Measurements from ENCODE around the gene CPNE7.
A peak's percentile ranks its signal among the peaks of the same experiment; 100 is the strongest.
"Not testable (repeated sequence)": the region's sequence is repeated elsewhere in the genome, so short reads cannot be mapped to it uniquely, and the experiment has no call there.

CPNE7 gene

GRCh38 chr16:89583895-89584644, 8.5 kb downstream of the CPNE7 start:
- no peak for DNase-seq

- no peak for DNase-seq
These were observed 9.4 kb downstream of the CPNE7 start for GRCh38 chr16:89584768-89585549.

- DNase-seq, result no peak
These were observed 10.7 kb downstream of the CPNE7 start for GRCh38 chr16:89586218-89586617.

DNA sequence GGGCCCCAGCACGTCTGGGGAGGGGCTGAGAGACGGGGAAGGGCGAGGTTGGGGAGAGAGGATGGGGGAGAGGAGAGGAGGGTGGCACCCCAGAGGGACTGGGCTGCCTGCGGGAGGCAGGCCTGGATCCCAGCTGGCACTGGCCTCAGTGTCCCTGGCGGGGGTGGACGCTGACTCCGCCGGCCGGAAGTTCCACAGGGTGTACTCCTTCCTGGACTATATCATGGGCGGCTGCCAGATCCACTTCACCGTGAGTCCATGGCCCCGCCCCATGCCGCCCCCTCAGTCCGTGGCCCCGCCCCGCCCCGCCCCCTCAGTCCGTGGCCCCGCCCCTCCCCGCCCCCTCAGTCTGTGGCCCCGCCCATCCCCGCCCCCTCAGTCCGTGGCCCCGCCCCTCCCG, 11.3 kb downstream of the CPNE7 start:
- no peak for DNase-seq

GRCh38 chr16:89587676-89588075, 12.1 kb downstream of the CPNE7 start:
- DNase-seq, result not testable (repeated sequence)

GRCh38 chr16:89588413-89589109, 13.0 kb downstream of the CPNE7 start:
- DNase-seq, result no peak

GRCh38 chr16:89589241-89589926, 13.8 kb downstream of the CPNE7 start:
- no peak for DNase-seq

DNA sequence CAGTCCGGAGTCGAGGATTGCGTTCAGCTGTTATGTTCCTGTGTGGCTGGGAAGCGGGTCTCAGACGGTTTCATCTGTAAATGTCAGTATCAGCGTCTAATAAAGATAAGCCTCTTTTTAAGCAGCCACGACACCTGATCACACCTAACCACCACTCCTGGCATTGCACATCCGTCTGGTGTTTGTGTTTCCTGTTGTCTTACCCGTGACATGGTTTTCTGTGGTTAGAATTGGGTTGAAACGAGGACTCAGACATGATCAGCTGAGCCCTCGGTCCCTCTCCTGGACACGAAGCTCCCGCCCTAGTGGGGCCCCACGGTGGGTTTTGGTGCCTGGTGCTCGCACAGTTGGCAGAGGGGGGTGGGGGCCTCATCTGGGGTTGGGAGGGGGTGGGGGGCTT, 18.3 kb downstream of the CPNE7 start:
- no peak for DNase-seq

DNA sequence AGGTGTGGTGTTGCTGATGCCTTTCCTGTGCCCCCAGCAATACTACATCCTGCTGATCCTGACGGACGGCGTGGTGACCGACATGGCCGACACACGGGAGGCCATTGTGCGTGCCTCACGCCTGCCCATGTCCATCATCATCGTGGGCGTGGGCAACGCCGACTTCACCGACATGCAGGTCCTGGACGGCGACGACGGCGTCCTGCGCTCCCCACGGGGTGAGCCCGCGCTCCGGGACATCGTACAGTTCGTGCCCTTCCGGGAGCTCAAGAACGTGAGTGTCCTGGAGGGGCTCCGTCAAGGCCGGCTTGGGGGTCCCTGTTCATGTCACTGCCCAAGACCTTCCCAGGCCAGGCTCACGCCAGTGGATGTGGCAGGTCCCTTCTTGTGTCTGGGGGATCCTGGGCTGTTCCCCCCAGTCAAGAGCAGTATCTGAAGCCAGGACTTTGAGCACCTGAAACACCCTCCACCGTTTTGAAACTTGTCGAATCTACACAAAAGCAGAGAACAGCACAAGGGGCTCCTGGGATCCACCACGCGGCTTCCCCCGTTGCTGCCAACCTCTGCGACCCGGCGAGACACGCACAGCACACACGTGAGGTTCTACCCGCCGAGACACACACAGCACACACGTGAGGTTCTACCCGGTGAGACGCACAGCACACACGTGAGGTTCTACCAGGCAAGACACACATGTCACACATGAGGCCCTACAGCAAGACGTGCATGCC, 19.9 kb downstream of the CPNE7 start:
- no peak for DNase-seq

DNA sequence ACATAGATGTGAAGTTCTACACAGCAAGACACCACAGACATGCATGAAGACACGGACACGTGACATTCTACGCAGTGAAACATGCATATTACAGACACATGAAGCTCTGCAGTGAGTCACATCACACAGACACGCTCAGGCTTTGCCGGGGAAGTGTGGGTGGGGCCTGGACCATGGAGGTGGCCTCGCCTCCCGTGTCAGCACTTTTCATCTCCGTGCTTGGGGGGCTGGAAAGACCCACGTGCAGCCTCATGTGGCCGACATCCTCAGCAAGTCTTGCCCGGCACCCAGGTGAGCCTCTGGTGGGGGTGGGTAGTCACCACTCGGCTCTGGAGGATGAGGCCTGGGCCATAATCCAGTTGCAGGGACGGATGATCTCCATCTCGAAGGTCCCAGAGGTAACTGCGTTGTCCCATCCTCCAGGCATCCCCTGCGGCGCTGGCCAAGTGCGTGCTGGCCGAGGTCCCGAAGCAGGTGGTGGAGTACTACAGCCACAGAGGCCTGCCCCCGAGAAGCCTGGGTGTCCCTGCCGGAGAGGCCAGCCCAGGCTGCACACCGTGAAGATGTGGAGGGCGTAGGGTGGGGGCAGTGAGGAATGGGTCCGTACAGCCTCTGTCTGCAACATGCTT, 20.6 kb downstream of the CPNE7 start:
- no peak for DNase-seq

DNA sequence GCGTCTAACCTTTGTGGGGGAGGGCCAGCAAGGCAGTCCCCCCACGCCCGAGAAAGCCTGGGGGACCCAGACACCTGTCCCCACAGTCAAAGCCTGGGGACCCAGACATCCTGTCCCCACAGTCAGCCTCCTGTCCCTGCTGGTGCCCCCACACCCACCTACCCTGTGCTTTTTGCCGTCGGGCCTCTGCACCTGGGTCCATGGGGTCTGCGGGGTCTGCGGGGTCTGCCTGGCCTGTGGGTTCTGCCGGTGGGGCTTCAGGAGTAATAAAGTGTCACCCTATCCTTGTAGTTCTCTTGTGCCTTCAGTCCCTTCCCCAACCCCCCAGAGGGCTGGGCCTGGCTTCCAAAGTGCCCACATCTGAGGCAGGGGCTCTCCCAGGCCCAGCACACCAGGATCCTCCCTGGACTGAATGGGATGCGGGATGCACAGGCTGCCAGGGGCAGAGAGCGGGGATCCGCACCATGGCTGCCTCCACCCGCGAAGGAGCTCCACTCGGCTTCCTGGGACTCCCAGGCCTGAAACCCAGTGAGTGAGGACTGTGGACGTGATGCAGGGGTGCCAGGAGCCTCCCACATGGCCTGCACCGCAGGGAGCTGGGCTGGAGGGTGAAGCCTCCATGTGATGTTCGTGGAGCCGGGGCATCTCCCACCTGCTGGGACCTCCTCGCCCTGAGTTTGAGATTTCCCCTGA, 21.5 kb downstream of the CPNE7 start:
- no peak for DNase-seq

GRCh38 chr16:89598199-89598598, 22.6 kb downstream of the CPNE7 start:
- DNase-seq, result peak; percentile 28

- no peak for DNase-seq
These were observed 23.9 kb downstream of the CPNE7 start for GRCh38 chr16:89599451-89599858.

DNA sequence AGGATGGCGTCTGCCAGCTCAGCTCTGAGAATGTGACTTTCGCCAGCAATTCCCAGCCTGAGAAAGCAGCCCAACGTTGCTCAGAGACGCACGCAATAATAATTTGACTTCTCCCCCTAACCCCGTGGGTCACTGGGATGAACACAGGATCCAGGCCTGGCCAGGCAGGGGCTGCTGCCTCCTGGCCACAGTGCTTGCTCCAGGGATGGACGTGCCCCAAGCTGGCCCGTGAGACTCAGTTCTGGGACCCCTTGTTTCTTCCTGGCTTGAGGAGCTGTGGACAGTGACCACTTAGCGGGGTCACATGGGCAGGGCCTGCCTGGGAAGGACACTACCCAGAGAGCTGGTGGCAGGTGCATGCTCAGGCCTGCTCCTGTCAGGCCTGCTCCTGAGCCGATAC, 24.3 kb downstream of the CPNE7 start:
- DNase-seq, result no peak

GRCh38 chr16:89600427-89600826, 24.9 kb downstream of the CPNE7 start:
- no peak for DNase-seq

DNA sequence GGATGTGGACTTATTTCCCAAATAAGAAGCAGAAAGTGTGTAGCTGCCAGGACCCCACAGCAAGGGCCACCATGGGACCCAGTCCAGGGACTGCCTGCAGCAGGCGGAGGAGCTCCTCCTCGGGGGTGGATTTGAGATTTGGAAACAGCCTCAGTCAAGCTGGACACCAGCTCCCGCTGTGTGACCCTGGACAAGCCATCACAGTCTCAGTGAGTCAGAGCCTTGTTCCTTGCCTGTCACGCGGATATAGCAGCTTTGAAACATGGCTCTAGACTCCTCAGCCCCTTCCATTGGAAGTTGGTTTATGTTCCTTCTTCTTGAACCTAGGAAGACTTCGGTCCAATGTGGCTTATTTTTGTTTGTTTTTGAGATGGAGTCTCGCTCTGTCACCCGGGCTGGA, 25.4 kb downstream of the CPNE7 start:
- DNase-seq, result no peak

GRCh38 chr16:89601906-89602272, 26.3 kb downstream of the CPNE7 start:
- DNase-seq, result no peak

- DNase-seq, result peak; percentile 82
These were observed 26.9 kb downstream of the CPNE7 start for GRCh38 chr16:89602273-89602951.

DNA sequence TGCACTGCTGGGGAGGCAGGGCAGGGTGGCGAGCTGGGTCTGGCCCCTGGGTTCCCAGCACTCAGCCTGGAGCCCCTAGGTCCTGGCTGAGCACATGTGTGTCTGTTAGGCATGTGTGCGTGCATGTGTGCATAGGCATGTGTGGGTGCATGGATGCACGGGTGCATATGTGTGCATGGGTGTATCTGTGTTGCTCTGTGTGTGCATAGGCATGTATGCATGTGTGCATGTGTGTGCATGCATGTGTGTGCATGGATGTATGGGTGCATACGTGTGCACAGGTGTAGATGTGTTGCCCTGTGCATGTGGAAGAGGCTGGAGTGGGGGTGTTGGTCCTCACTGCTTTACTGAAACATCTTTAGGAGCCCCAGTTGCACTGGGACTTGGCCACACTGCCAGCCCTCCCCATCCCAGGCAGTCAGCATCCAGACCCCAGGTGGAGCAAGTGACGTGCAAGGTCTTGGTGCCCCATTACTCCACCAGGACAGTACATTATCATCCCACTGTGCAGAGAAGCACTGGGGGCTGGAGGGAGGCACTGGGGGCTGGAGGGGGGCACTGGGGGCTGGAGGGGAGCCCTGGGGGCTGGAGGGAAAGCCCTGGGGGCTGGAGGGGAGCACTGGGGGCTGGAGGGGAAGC, 27.5 kb downstream of the CPNE7 start:
- DNase-seq, result no peak

DNA sequence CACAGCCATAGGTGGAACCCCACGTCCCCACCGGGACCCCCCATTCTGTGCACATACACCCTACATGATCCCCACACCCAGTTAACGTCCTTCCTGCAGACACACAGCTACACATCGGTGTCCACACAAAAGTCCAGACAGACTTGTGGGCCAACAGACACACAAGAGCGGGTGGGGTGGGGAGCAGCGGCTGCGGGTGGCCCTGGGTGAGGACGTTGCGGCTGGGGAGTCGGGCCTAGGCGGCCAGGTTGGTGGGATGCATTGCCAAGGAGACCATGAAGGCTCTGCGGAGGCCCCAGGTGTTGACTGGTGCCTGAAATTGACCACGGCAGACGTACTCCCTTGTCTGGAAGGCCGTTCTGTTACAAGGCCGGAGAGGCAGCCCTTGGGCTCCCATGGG, 29.2 kb downstream of the CPNE7 start:
- DNase-seq, result no peak

Data from fibroblast of skin of right quadriceps (primary cell).